Mesothelial cell of epicardium (in vitro differentiated cells): Measurements from ENCODE around the gene LATS1. TPM values are rescaled to one million over a fixed set of nuclear protein-coding genes. Genes with fewer than 3 reads are reported as not detected.
"Not testable (repeated sequence)": the region's sequence is repeated elsewhere in the genome, so short reads cannot be mapped to it uniquely, and the experiment has no call there.

Experiments used
- DNase-seq, 2 experiments: peaks; one replicate each; pipeline ENCODE4 v3.0.0; 2021; ENCODE audit warnings: low spot score in 2 of 2; ENCODE audit not compliant: unreplicated experiment in 2 of 2
- H3K27ac Mint-ChIP-seq: 2 replicates; pipeline ENCODE4 v1.8.0; 2021; ENCODE audit warnings: mixed read lengths
- H3K27me3 Mint-ChIP-seq: 2 replicates; pipeline ENCODE4 v1.8.0; 2021; ENCODE audit warnings: low read depth, mixed read lengths
- H3K36me3 Mint-ChIP-seq: 2 replicates; pipeline ENCODE4 v1.8.0; 2021; ENCODE audit warnings: mixed read lengths
- H3K4me1 Mint-ChIP-seq: 2 replicates; pipeline ENCODE4 v1.8.0; 2021; ENCODE audit warnings: mixed read lengths
- H3K4me3 Mint-ChIP-seq: 2 replicates; pipeline ENCODE4 v1.8.0; 2021; ENCODE audit warnings: mild to moderate bottlenecking, moderate library complexity, mixed read lengths
- H3K9me3 Mint-ChIP-seq: 2 replicates; pipeline ENCODE4 v1.8.0; 2021; ENCODE audit warnings: mixed read lengths
- CTCF ChIP-seq: fragments of 200-600 bp; sonication (generic); IDR thresholded peaks from one replicate; pipeline ENCODE4 v1.5.0; 2021; ENCODE audit warnings: antibody characterized with exemption; ENCODE audit not compliant: unreplicated experiment
- total RNA-seq: library from RNA; stranded (reverse); gene quantifications from 3 replicates; pipeline ENCODE4 v1.2.1, GENCODE V29; 2021

LATS1 gene
- total RNA-seq, 1 donor from 2014 or later = 39.4 TPM

GRCh38 chr6:149750136-149750609 is 32.3 kb upstream of the LATS1 start:
- Mint-ChIP-seq H3K4me1 (peaks cover 21% of the 10 kb centered on the region), H3K27ac (peak overlapping the region; percentile 89), H3K27me3 (no peaks in the 10 kb centered on the region), H3K9me3 (no peaks in the 10 kb centered on the region), H3K4me3 (peak overlapping the region; percentile 85), H3K36me3 (no peaks in the 10 kb centered on the region)
- no peak for TF ChIP-seq CTCF
- peak; percentile 40 to 70 for DNase-seq

GRCh38 chr6:149749594-149750135 is 31.8 kb upstream of the LATS1 start, which contains the start of gene PCMT1:
TSS of gene PCMT1 (plus strand) at chr6:149749741. CDS start at chr6:149749902, 161 bp downstream.
- H3K27me3 Mint-ChIP-seq = no peaks in the 10 kb centered on the region

GRCh38 chr6:149749082-149749593 is 31.2 kb upstream of the LATS1 start:
- not testable (repeated sequence) for H3K9me3 Mint-ChIP-seq, H3K36me3 Mint-ChIP-seq, DNase-seq, H3K27me3 Mint-ChIP-seq
- Mint-ChIP-seq H3K4me3 (peak overlapping the region; percentile 85), H3K4me1 (peaks cover 21% of the 10 kb centered on the region), H3K27ac (peak overlapping the region; percentile 76)

More at GRCh38 chr6:149749594-149750135, 31.8 kb upstream of the LATS1 start, which contains the start of gene PCMT1:
- peak within 1 kb of the TSS; percentile 85 for H3K4me3 Mint-ChIP-seq
- no peak for TF ChIP-seq CTCF
- no peaks in the 10 kb centered on the region for H3K9me3 Mint-ChIP-seq
- H3K27ac Mint-ChIP-seq = peak within 1 kb of the TSS; percentile 89
- DNase-seq = peak; percentile 84 to 92
- H3K4me1 Mint-ChIP-seq = peaks cover 21% of the 10 kb centered on the region
- H3K36me3 Mint-ChIP-seq = no peaks in the 10 kb centered on the region

DNA sequence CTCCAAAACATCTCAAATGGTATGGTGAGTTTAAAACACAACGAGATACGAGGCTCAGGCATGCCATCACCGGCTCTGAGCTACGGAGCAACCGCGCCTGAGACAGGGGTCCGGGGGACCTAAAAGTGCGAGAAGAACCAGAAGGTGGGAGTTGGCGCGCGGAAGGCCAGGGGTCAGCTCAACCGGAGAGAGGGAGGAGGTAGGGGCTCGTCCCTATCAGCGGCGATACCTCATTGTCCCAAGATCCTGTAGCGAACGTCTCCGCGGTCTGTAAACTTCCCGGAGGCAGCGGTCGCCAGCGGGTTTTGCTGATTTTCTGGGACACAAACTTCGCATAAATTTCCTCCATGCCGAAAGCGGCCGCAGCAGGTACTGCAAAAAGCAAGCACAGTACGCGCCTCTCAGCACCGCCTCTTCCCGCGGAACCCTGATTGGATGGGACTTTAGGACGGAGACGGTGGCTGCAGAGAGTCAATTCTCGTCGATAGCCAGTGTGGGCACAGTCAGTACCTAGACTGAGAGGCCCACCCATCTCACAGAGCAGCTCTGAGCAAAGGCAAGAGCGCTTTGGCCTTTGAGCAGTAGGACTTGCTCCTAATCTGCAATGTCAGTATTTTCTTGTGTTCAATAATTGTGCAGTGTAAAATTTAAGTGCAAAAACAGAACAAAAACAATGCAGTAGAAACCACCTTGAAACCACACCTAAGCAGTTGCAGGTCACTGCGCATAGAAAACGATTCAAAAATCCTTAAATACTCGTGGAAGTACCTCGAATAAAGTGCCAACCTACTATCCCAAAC is 28.4 kb upstream of the LATS1 start, which contains the start of gene NUP43:
Gene NUP43 (minus strand): TSS at position 383 of the 800 bp plus-strand sequence. CDS start 34 bp downstream, at position 349.
- peak; percentile 67 to 82 for DNase-seq
- Mint-ChIP-seq H3K9me3 (no peaks in the 10 kb centered on the region), H3K4me1 (peaks cover 21% of the 10 kb centered on the region), H3K27me3 (no peaks in the 10 kb centered on the region), H3K4me3 (peak within 1 kb of the TSS; percentile 96), H3K27ac (peak within 1 kb of the TSS; percentile 95), H3K36me3 (peaks cover 9% of the 10 kb centered on the region)
- peak; percentile 53 for TF ChIP-seq CTCF

GRCh38 chr6:149745252-149745651 is 27.4 kb upstream of the LATS1 start:
- Mint-ChIP-seq H3K4me1 (peaks cover 14% of the 10 kb centered on the region), H3K27ac (peak overlapping the region; percentile 95), H3K4me3 (peak overlapping the region; percentile 96), H3K36me3 (peaks cover 16% of the 10 kb centered on the region)
- H3K27me3 Mint-ChIP-seq, DNase-seq, H3K9me3 Mint-ChIP-seq: not testable (repeated sequence)

DNA sequence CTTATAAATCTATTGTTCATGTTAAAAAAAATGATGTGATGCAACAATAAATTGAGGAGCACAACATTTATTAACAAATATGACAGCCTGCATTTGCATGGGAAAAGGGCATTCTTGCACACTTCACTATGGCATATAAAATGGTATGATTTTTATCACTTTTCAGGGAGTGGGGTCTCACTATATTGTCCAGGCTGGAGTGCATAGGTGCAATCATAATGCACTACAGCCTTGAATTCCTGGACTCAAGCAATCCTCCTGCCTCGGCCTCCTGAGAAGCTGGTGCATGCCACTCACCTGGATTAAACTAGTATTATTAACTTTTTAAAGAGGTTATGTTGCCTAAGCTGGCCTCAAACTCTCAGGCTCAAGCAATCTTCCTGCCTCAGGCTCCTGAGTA is 17.0 kb upstream of the LATS1 start:
- Mint-ChIP-seq H3K4me3 (no peak overlapping the region), H3K36me3 (peaks cover 19% of the 10 kb centered on the region), H3K4me1 (no peaks in the 10 kb centered on the region), H3K9me3 (no peaks in the 10 kb centered on the region), H3K27ac (no peak overlapping the region), H3K27me3 (no peaks in the 10 kb centered on the region)
- no peak for TF ChIP-seq CTCF
- DNase-seq = no peak
